ENCODE data around the gene ACSL4.
A peak's percentile ranks its signal among the peaks of the same experiment; 100 is the strongest.

ACSL4 gene

DNA sequence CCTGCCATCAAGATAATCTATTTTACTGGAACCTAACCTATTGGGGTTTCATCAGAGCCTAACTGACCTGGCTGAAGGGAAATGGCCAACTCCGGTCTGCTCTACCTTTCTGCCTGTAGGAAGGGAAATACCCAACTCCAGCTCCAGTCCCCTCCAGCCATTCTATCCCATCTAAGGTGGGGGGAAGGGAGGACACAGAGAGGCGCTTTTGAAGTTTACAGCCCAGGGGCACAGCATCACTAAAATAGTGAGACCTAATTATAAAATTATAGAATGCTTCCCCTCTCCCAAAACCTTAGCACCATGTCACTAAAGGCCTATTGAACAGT is 27.8 kb upstream of the ACSL4 start:
- TF ChIP-seq, protein P1, sequence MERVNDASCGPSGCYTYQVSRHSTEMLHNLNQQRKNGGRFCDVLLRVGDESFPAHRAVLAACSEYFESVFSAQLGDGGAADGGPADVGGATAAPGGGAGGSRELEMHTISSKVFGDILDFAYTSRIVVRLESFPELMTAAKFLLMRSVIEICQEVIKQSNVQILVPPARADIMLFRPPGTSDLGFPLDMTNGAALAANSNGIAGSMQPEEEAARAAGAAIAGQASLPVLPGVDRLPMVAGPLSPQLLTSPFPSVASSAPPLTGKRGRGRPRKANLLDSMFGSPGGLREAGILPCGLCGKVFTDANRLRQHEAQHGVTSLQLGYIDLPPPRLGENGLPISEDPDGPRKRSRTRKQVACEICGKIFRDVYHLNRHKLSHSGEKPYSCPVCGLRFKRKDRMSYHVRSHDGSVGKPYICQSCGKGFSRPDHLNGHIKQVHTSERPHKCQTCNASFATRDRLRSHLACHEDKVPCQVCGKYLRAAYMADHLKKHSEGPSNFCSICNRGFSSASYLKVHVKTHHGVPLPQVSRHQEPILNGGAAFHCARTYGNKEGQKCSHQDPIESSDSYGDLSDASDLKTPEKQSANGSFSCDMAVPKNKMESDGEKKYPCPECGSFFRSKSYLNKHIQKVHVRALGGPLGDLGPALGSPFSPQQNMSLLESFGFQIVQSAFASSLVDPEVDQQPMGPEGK (CRISPR knock-in tag; IDR thresholded peaks at IDR 0.05; ENCODE audit: borderline replicate concordance), result no peak
- TF ChIP-seq, protein P2, sequence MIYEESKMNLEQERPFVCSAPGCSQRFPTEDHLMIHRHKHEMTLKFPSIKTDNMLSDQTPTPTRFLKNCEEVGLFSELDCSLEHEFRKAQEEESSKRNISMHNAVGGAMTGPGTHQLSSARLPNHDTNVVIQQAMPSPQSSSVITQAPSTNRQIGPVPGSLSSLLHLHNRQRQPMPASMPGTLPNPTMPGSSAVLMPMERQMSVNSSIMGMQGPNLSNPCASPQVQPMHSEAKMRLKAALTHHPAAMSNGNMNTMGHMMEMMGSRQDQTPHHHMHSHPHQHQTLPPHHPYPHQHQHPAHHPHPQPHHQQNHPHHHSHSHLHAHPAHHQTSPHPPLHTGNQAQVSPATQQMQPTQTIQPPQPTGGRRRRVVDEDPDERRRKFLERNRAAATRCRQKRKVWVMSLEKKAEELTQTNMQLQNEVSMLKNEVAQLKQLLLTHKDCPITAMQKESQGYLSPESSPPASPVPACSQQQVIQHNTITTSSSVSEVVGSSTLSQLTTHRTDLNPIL (CRISPR knock-in tag; IDR thresholded peaks at IDR 0.05; ENCODE audit: low read depth), result no peak
- no peak for TF ChIP-seq BACH2 (CRISPR knock-in tag; IDR thresholded peaks at IDR 0.05; ENCODE audit: borderline replicate concordance)
- TF ChIP-seq ZNF70 (CRISPR knock-in tag; IDR thresholded peaks at IDR 0.05), result no peak
- ATAC-seq, result no peak

DNA sequence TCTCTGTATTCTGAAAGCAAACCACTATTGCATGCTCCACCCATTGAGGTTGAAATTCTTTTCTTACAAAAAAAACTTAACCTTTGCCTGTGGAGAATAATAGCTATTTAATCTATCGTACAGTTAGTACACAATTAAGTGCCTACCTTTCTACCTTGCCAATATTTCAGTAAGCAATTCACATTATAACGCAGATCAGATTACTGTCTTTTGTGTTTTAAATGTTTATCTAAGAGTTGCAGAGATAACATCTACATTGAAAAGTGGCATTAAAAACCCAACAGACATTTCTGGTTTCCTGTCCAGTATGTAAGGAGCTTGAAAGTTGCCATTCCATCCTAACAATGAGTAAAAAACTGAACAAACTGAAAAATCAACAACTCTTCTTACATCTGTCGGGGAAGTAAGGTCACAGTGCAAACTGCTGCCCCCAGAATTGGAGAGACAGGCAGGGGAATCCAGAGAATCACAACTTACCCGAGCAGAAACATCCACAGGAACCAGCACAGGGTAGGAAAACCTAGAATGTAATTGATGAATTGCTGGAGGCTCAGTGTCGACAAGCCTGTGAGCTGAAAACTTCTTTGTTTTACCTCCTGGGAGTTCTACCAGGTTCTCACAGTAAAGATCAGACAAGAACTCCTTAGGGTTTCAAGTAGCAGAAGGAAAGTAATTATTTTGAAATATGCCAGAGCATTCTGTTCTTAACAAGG is 27.3 kb upstream of the ACSL4 start:
- TF ChIP-seq ZC3H10 (CRISPR knock-in tag; IDR thresholded peaks at IDR 0.05) (no peak), PPARA (CRISPR knock-in tag; IDR thresholded peaks at IDR 0.05; ENCODE audit: borderline replicate concordance) (no peak), TCF4 (CRISPR knock-in tag; IDR thresholded peaks at IDR 0.05; ENCODE audit: borderline replicate concordance) (no peak)
- peak; percentile 82 for ATAC-seq

DNA sequence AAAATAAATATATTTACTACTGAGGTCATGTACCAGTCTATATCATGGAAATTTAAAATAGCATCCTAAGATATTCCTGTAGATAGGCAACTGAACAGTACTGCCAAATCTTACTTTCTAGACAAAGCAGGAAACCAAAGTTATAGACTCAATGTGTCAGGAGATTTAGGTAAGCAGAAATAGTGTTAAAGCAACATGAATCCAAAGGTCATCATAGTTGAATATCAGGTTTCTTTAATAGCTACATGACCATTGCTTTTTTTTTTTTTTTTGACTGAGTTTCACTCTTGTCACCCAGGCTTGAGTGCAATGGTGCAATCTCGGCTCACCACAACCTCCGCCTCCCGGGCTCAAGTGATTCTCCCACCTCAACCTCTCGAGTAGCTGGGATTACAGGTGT is 20.2 kb upstream of the ACSL4 start:
- TF ChIP-seq ZNF70 (CRISPR knock-in tag; IDR thresholded peaks at IDR 0.05) (no peak), CSDC2 (CRISPR knock-in tag; IDR thresholded peaks at IDR 0.05) (no peak), ZC3H10 (CRISPR knock-in tag; IDR thresholded peaks at IDR 0.05) (no peak), ZNF565 (CRISPR knock-in tag; conservative IDR thresholded peaks at IDR 0.05; ENCODE audit: low read depth) (no peak), ISL1 (CRISPR knock-in tag; IDR thresholded peaks at IDR 0.05) (no peak), ZFP3 (CRISPR knock-in tag; IDR thresholded peaks at IDR 0.05) (no peak), ZNF8 (CRISPR knock-in tag; IDR thresholded peaks at IDR 0.05) (no peak)
- TF ChIP-seq, protein P3, sequence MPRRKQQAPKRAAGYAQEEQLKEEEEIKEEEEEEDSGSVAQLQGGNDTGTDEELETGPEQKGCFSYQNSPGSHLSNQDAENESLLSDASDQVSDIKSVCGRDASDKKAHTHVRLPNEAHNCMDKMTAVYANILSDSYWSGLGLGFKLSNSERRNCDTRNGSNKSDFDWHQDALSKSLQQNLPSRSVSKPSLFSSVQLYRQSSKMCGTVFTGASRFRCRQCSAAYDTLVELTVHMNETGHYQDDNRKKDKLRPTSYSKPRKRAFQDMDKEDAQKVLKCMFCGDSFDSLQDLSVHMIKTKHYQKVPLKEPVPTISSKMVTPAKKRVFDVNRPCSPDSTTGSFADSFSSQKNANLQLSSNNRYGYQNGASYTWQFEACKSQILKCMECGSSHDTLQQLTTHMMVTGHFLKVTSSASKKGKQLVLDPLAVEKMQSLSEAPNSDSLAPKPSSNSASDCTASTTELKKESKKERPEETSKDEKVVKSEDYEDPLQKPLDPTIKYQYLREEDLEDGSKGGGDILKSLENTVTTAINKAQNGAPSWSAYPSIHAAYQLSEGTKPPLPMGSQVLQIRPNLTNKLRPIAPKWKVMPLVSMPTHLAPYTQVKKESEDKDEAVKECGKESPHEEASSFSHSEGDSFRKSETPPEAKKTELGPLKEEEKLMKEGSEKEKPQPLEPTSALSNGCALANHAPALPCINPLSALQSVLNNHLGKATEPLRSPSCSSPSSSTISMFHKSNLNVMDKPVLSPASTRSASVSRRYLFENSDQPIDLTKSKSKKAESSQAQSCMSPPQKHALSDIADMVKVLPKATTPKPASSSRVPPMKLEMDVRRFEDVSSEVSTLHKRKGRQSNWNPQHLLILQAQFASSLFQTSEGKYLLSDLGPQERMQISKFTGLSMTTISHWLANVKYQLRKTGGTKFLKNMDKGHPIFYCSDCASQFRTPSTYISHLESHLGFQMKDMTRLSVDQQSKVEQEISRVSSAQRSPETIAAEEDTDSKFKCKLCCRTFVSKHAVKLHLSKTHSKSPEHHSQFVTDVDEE (CRISPR knock-in tag; IDR thresholded peaks at IDR 0.05), result no peak
- TF ChIP-seq, protein P1 (CRISPR knock-in tag; IDR thresholded peaks at IDR 0.05; ENCODE audit: borderline replicate concordance), result no peak
- TF ChIP-seq, protein P4, sequence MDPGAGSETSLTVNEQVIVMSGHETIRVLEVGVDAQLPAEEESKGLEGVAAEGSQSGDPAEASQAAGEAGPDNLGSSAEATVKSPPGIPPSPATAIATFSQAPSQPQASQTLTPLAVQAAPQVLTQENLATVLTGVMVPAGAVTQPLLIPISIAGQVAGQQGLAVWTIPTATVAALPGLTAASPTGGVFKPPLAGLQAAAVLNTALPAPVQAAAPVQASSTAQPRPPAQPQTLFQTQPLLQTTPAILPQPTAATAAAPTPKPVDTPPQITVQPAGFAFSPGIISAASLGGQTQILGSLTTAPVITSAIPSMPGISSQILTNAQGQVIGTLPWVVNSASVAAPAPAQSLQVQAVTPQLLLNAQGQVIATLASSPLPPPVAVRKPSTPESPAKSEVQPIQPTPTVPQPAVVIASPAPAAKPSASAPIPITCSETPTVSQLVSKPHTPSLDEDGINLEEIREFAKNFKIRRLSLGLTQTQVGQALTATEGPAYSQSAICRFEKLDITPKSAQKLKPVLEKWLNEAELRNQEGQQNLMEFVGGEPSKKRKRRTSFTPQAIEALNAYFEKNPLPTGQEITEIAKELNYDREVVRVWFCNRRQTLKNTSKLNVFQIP (CRISPR knock-in tag; IDR thresholded peaks at IDR 0.05; ENCODE audit: borderline replicate concordance, low read depth), result no peak
- ATAC-seq, result no peak

DNA sequence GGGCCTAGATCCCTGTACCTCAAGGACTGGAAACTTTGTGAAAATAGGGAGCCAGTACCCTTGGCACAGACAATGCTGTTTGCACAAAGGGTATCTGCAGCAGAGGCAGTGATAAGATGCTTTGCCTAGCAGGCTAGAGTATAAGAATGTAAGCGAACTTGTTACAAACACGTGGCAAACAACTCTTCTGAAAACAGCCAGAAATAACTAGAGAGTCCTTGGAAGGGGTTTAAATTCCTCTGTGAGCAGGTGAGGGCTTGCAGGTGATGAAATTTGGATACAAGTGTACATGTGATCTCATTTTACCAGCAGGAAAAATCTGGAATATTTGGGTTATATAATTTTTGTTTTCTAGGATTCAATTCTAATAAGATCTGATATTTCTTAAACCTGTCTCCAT is 18.6 kb upstream of the ACSL4 start:
- no peak for ATAC-seq
- TF ChIP-seq ISL1 (CRISPR knock-in tag; IDR thresholded peaks at IDR 0.05), result no peak
- no peak for TF ChIP-seq PPARA (CRISPR knock-in tag; IDR thresholded peaks at IDR 0.05; ENCODE audit: borderline replicate concordance)
- no peak for TF ChIP-seq ZNF70 (CRISPR knock-in tag; IDR thresholded peaks at IDR 0.05)
- TF ChIP-seq, protein P2 (CRISPR knock-in tag; IDR thresholded peaks at IDR 0.05; ENCODE audit: low read depth), result no peak
- TF ChIP-seq RARB (CRISPR knock-in tag; IDR thresholded peaks at IDR 0.05), result no peak
- TF ChIP-seq GLIS3 (CRISPR knock-in tag; IDR thresholded peaks at IDR 0.05), result no peak
- no peak for TF ChIP-seq SNAI2 (CRISPR knock-in tag; IDR thresholded peaks at IDR 0.05)
- TF ChIP-seq ZNF565 (CRISPR knock-in tag; conservative IDR thresholded peaks at IDR 0.05; ENCODE audit: low read depth), result no peak
- TF ChIP-seq OSR1 (CRISPR knock-in tag; IDR thresholded peaks at IDR 0.05), result no peak
- no peak for TF ChIP-seq CSDC2 (CRISPR knock-in tag; IDR thresholded peaks at IDR 0.05)
- TF ChIP-seq, protein P4 (CRISPR knock-in tag; IDR thresholded peaks at IDR 0.05; ENCODE audit: borderline replicate concordance, low read depth), result no peak
- no peak for TF ChIP-seq ESRRG (CRISPR knock-in tag; IDR thresholded peaks at IDR 0.05)
- TF ChIP-seq TOX (CRISPR knock-in tag; IDR thresholded peaks at IDR 0.05; ENCODE audit: borderline replicate concordance), result no peak
- no peak for TF ChIP-seq ZC3H10 (CRISPR knock-in tag; IDR thresholded peaks at IDR 0.05)
- TF ChIP-seq ZFP30 (CRISPR knock-in tag; IDR thresholded peaks at IDR 0.05), result no peak
- TF ChIP-seq ZNF8 (CRISPR knock-in tag; IDR thresholded peaks at IDR 0.05), result no peak

All from SK-N-SH treated with all-trans-retinoic acid at 6 μM for 48 hours (cell line).